Activated naive CD8-positive, alpha-beta T cell treated with anti-CD3 and anti-CD28 coated beads, Interleukin-2, amount 50 U/mL, for 24 hours (primary cell): ENCODE results near the gene CEP170B.

Source experiments
- ATAC-seq: fragments of 150-1000 bp; cut with Tn5 transposase; one replicate; pipeline ENCODE4 v1.10.0; 2021
- DNase-seq: peaks from one replicate; pipeline ENCODE4 v3.0.0; 2021
- H3K27ac Mint-ChIP-seq: one replicate; pipeline ENCODE4 v1.8.0; 2021; ENCODE audit warnings: mild to moderate bottlenecking, mixed read lengths
- H3K27me3 Mint-ChIP-seq: one replicate; pipeline ENCODE4 v1.8.0; 2021; ENCODE audit warnings: mixed read lengths
- H3K36me3 Mint-ChIP-seq: one replicate; pipeline ENCODE4 v1.8.0; 2021; ENCODE audit warnings: low read depth, mixed read lengths
- H3K4me1 Mint-ChIP-seq: one replicate; pipeline ENCODE4 v1.8.0; 2021; ENCODE audit warnings: mixed read lengths
- H3K4me3 Mint-ChIP-seq: one replicate; pipeline ENCODE4 v1.8.0; 2021; ENCODE audit warnings: mild to moderate bottlenecking, moderate library complexity, mixed read lengths
- H3K9me3 Mint-ChIP-seq: one replicate; pipeline ENCODE4 v1.8.0; 2021; ENCODE audit warnings: mixed read lengths

CEP170B gene

GRCh38 chr14:104868811-104869572, 3.9 kb downstream of the CEP170B start:
- no peaks in the 10 kb centered on the region for H3K36me3 Mint-ChIP-seq
- H3K4me3 Mint-ChIP-seq: no peak overlapping the region
- peaks cover 10% of the 10 kb centered on the region for H3K27me3 Mint-ChIP-seq
- ATAC-seq (no peak), DNase-seq (no peak)
- H3K4me1 Mint-ChIP-seq: peaks cover 8% of the 10 kb centered on the region
- no peaks in the 10 kb centered on the region for H3K9me3 Mint-ChIP-seq
- H3K27ac Mint-ChIP-seq: no peak overlapping the region

- Mint-ChIP-seq H3K27me3 (peaks cover 8% of the 10 kb centered on the region), H3K27ac (no peak overlapping the region), H3K4me1 (peaks cover 8% of the 10 kb centered on the region), H3K36me3 (no peaks in the 10 kb centered on the region), H3K4me3 (no peak overlapping the region), H3K9me3 (no peaks in the 10 kb centered on the region)
- ATAC-seq (no peak), DNase-seq (no peak)
Measured at GRCh38 chr14:104869669-104870367, 4.8 kb downstream of the CEP170B start.

GRCh38 chr14:104870368-104871144, 5.5 kb downstream of the CEP170B start:
- no peak overlapping the region for H3K27ac Mint-ChIP-seq
- no peaks in the 10 kb centered on the region for H3K36me3 Mint-ChIP-seq
- peaks cover 8% of the 10 kb centered on the region for H3K27me3 Mint-ChIP-seq
- no peak overlapping the region for H3K4me3 Mint-ChIP-seq
- ATAC-seq (no peak), DNase-seq (peak; percentile 69)
- no peaks in the 10 kb centered on the region for H3K9me3 Mint-ChIP-seq
- peaks cover 8% of the 10 kb centered on the region for H3K4me1 Mint-ChIP-seq

GRCh38 chr14:104871145-104871655, 6.1 kb downstream of the CEP170B start:
- Mint-ChIP-seq H3K27me3 (peaks cover 8% of the 10 kb centered on the region), H3K4me3 (no peak overlapping the region), H3K4me1 (peaks cover 8% of the 10 kb centered on the region), H3K36me3 (no peaks in the 10 kb centered on the region), H3K9me3 (no peaks in the 10 kb centered on the region), H3K27ac (no peak overlapping the region)
- no peak for DNase-seq
- no peak for ATAC-seq

GRCh38 chr14:104871656-104872468, 6.8 kb downstream of the CEP170B start:
- DNase-seq (no peak), ATAC-seq (no peak)
- peaks cover 6% of the 10 kb centered on the region for H3K4me1 Mint-ChIP-seq
- H3K27ac Mint-ChIP-seq: no peak overlapping the region
- H3K9me3 Mint-ChIP-seq: no peaks in the 10 kb centered on the region
- peaks cover 5% of the 10 kb centered on the region for H3K27me3 Mint-ChIP-seq
- H3K4me3 Mint-ChIP-seq: no peak overlapping the region
- H3K36me3 Mint-ChIP-seq: no peaks in the 10 kb centered on the region

GRCh38 chr14:104872469-104873341, 7.6 kb downstream of the CEP170B start:
- Mint-ChIP-seq H3K36me3 (no peaks in the 10 kb centered on the region), H3K27me3 (no peaks in the 10 kb centered on the region), H3K27ac (no peak overlapping the region), H3K4me3 (no peak overlapping the region), H3K4me1 (peaks cover 4% of the 10 kb centered on the region), H3K9me3 (no peaks in the 10 kb centered on the region)
- DNase-seq (no peak), ATAC-seq (no peak)

GRCh38 chr14:104873380-104874055, 8.4 kb downstream of the CEP170B start:
- Mint-ChIP-seq H3K9me3 (no peaks in the 10 kb centered on the region), H3K36me3 (no peaks in the 10 kb centered on the region), H3K27ac (no peak overlapping the region), H3K27me3 (no peaks in the 10 kb centered on the region), H3K4me1 (peaks cover 4% of the 10 kb centered on the region), H3K4me3 (no peak overlapping the region)
- no peak for DNase-seq
- ATAC-seq: no peak

- ATAC-seq (no peak), DNase-seq (no peak)
- Mint-ChIP-seq H3K27ac (no peak overlapping the region), H3K4me3 (no peak overlapping the region), H3K36me3 (no peaks in the 10 kb centered on the region), H3K27me3 (no peaks in the 10 kb centered on the region), H3K9me3 (no peaks in the 10 kb centered on the region), H3K4me1 (peaks cover 4% of the 10 kb centered on the region)
Measured at GRCh38 chr14:104874110-104874531, 9.1 kb downstream of the CEP170B start.

GRCh38 chr14:104874571-104875411, 9.7 kb downstream of the CEP170B start:
- ATAC-seq (no peak), DNase-seq (no peak)
- Mint-ChIP-seq H3K4me3 (no peak overlapping the region), H3K36me3 (no peaks in the 10 kb centered on the region), H3K9me3 (no peaks in the 10 kb centered on the region), H3K27ac (no peak overlapping the region), H3K27me3 (no peaks in the 10 kb centered on the region), H3K4me1 (peaks cover 4% of the 10 kb centered on the region)

GRCh38 chr14:104875412-104875751, 10.3 kb downstream of the CEP170B start:
- Mint-ChIP-seq H3K27ac (no peak overlapping the region), H3K36me3 (no peaks in the 10 kb centered on the region), H3K9me3 (no peaks in the 10 kb centered on the region), H3K4me1 (peaks cover 4% of the 10 kb centered on the region), H3K4me3 (no peak overlapping the region), H3K27me3 (no peaks in the 10 kb centered on the region)
- DNase-seq (no peak), ATAC-seq (no peak)

GRCh38 chr14:104875811-104876210, 10.7 kb downstream of the CEP170B start:
- ATAC-seq: no peak
- H3K9me3 Mint-ChIP-seq: no peaks in the 10 kb centered on the region
- no peaks in the 10 kb centered on the region for H3K36me3 Mint-ChIP-seq
- DNase-seq: no peak
- no peaks in the 10 kb centered on the region for H3K27me3 Mint-ChIP-seq
- H3K4me3 Mint-ChIP-seq: no peak overlapping the region
- H3K4me1 Mint-ChIP-seq: peaks cover 4% of the 10 kb centered on the region
- H3K27ac Mint-ChIP-seq: no peak overlapping the region

GRCh38 chr14:104876251-104876699, 11.2 kb downstream of the CEP170B start:
- Mint-ChIP-seq H3K4me1 (peaks cover 4% of the 10 kb centered on the region), H3K9me3 (no peaks in the 10 kb centered on the region), H3K36me3 (no peaks in the 10 kb centered on the region), H3K27ac (no peak overlapping the region), H3K27me3 (no peaks in the 10 kb centered on the region), H3K4me3 (no peak overlapping the region)
- peak; percentile 42 for ATAC-seq
- DNase-seq: peak; percentile 41
